ENCODE data around the gene DNAJC21.

GRCh38 chr5:34886392-34887119, 42.8 kb upstream of the DNAJC21 start:
- TF ChIP-seq OSR1 (CRISPR knock-in tag; IDR thresholded peaks at IDR 0.05) (no peak), CREB5 (CRISPR knock-in tag; IDR thresholded peaks at IDR 0.05; ENCODE audit: low read depth) (no peak), ZFP3 (CRISPR knock-in tag; IDR thresholded peaks at IDR 0.05) (no peak), PATZ1 (CRISPR knock-in tag; IDR thresholded peaks at IDR 0.05; ENCODE audit: borderline replicate concordance) (no peak), TSHZ2 (CRISPR knock-in tag; IDR thresholded peaks at IDR 0.05) (no peak)
